OCI-LY3 (cell line): ENCODE measurements around the gene GATAD1.

Source experiments
- EZH2phosphoT487 ChIP-seq: fragments of 200-600 bp; shearing (Covaris generic); IDR thresholded peaks from 2 replicates; pipeline ENCODE4 v1.6.1; 2018; ENCODE audit warnings: antibody characterized with exemption, mixed run types, low read depth
- TF ChIP-seq, protein P1 (sequence below): fragments of 200-600, 300-600 bp; sonication (generic); IDR thresholded peaks from 2 replicates; pipeline ENCODE4 v1.5.1; 2014; ENCODE audit warnings: antibody characterized with exemption, low read length, low read depth

DNA sequence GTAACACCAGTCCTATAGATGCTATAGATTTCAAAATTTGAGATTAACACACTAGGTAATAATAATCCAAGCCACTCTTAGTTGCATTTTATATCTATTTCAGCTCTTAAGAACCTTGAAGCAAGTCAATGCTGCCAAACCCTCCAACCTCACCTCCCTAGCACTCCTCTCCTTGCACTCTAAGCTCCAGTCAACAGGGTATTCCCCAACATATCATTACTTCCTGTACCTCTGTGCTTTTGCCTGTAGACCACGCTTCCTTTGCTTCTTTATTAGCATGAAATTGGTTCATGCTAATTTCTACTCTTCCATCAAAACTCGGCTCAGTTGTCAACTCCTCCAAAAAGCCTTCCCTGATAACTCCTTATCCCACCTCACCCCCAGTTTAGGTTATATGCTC lies 56.5 kb downstream of the GATAD1 start:
- TF ChIP-seq, protein P1, sequence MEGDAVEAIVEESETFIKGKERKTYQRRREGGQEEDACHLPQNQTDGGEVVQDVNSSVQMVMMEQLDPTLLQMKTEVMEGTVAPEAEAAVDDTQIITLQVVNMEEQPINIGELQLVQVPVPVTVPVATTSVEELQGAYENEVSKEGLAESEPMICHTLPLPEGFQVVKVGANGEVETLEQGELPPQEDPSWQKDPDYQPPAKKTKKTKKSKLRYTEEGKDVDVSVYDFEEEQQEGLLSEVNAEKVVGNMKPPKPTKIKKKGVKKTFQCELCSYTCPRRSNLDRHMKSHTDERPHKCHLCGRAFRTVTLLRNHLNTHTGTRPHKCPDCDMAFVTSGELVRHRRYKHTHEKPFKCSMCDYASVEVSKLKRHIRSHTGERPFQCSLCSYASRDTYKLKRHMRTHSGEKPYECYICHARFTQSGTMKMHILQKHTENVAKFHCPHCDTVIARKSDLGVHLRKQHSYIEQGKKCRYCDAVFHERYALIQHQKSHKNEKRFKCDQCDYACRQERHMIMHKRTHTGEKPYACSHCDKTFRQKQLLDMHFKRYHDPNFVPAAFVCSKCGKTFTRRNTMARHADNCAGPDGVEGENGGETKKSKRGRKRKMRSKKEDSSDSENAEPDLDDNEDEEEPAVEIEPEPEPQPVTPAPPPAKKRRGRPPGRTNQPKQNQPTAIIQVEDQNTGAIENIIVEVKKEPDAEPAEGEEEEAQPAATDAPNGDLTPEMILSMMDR: no peak
- no peak for TF ChIP-seq EZH2phosphoT487
